Adrenal gland (tissue), 5 donors: ENCODE measurements around the gene OR10Z1.

Source experiments
- POLR2A ChIP-seq, 2 donors: fragments of 450-650 bp; IDR thresholded peaks; one replicate each; pipeline ENCODE4 v1.6.1; 2017; ENCODE audit warnings: antibody characterized with exemption in 2 of 2, mild to moderate bottlenecking in 2 of 2, moderate library complexity in 1 of 2
- TF ChIP-seq, protein P1 (sequence below), 6 experiments: fragments of 450-650 bp in 4 of 6; fragments of 200-600 bp in 2 of 6; sonication (generic) in 1 of 6; IDR thresholded peaks; 1 replicate in 5 of 6; 2 replicates in 1 of 6; pipeline versions ENCODE4 v1.5.1 to v1.8.0; 2016 to 2021; ENCODE audit warnings: antibody characterized with exemption in 6 of 6, mild to moderate bottlenecking in 2 of 6, moderate library complexity in 1 of 6
- donor health status: DM: no; HTN: no; CAD: no.

- TF ChIP-seq, protein P1, sequence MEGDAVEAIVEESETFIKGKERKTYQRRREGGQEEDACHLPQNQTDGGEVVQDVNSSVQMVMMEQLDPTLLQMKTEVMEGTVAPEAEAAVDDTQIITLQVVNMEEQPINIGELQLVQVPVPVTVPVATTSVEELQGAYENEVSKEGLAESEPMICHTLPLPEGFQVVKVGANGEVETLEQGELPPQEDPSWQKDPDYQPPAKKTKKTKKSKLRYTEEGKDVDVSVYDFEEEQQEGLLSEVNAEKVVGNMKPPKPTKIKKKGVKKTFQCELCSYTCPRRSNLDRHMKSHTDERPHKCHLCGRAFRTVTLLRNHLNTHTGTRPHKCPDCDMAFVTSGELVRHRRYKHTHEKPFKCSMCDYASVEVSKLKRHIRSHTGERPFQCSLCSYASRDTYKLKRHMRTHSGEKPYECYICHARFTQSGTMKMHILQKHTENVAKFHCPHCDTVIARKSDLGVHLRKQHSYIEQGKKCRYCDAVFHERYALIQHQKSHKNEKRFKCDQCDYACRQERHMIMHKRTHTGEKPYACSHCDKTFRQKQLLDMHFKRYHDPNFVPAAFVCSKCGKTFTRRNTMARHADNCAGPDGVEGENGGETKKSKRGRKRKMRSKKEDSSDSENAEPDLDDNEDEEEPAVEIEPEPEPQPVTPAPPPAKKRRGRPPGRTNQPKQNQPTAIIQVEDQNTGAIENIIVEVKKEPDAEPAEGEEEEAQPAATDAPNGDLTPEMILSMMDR (IDR thresholded peaks at IDR 0.05), result no peak
- TF ChIP-seq POLR2A (IDR thresholded peaks at IDR 0.05), result no peak
Measured at GRCh38 chr1:158638146-158638545, 33.1 kb downstream of the OR10Z1 start.
